ENCODE results near the gene SLC7A1.

Gene SLC7A1

DNA sequence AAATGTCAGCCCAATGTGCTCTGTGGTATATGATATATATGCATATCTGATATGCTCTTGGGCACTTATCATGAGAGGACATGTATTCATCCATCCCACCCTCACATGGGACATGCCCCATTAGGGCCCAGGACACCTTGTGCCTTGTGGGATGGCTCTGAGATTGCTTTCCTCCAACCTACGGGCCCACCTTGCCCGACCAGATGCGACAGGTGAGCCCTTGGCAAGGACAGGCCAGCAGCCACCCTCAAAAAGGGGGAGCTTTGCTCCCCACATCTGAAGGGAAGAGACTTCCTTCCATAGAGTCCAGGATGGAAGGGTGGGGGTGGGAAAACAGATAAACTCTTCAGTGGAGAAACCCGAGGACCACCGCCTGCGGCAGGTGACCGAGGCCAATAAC, 58.6 kb downstream of the SLC7A1 start:
- TF ChIP-seq EZH2phosphoT487 (conservative IDR thresholded peaks at IDR 0.05; ENCODE audit: low read length) = no peak
- TF ChIP-seq, protein P1, sequence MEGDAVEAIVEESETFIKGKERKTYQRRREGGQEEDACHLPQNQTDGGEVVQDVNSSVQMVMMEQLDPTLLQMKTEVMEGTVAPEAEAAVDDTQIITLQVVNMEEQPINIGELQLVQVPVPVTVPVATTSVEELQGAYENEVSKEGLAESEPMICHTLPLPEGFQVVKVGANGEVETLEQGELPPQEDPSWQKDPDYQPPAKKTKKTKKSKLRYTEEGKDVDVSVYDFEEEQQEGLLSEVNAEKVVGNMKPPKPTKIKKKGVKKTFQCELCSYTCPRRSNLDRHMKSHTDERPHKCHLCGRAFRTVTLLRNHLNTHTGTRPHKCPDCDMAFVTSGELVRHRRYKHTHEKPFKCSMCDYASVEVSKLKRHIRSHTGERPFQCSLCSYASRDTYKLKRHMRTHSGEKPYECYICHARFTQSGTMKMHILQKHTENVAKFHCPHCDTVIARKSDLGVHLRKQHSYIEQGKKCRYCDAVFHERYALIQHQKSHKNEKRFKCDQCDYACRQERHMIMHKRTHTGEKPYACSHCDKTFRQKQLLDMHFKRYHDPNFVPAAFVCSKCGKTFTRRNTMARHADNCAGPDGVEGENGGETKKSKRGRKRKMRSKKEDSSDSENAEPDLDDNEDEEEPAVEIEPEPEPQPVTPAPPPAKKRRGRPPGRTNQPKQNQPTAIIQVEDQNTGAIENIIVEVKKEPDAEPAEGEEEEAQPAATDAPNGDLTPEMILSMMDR (IDR thresholded peaks at IDR 0.05; ENCODE audit: insufficient read depth, low read length, poor library complexity, severe bottlenecking) = no peak
- Histone ChIP-seq H3K27ac (ENCODE audit: low read depth, low read length) (no peak overlapping the region), H3K36me3 (ENCODE audit: low read length) (peaks cover 21% of the 10 kb centered on the region; the same call in 1 of the 2 replicates), H3K4me2 (ENCODE audit: low read depth, low read length, poor library complexity, severe bottlenecking) (no peak overlapping the region), H3F3A (ENCODE audit: insufficient read depth) (0 out of 2 replicates have a peak, but pooled peaks cover 3% of the 10 kb centered on the region), H4K20me1 (ENCODE audit: low read depth, low read length) (0 out of 2 replicates have a peak, but pooled peaks cover 12% of the 10 kb centered on the region), H3K79me2 (ENCODE audit: insufficient read depth, low read length) (peaks cover 65% of the 10 kb centered on the region), H3K9ac (ENCODE audit: low read length) (no peak overlapping the region), H3K27me3 (ENCODE audit: low read length) (no peaks in the 10 kb centered on the region), H3K9me3 (ENCODE audit: insufficient read depth, low read length) (no peaks in the 10 kb centered on the region), H3K4me3 (ENCODE audit: insufficient read depth, low read length, poor library complexity, severe bottlenecking) (no peak overlapping the region), H2AFZ (ENCODE audit: low read depth, low read length, severe bottlenecking) (no peak overlapping the region), H3K9me2 (replicated peaks; ENCODE audit: insufficient read depth, low read length) (no peaks in the 10 kb centered on the region)

DNA sequence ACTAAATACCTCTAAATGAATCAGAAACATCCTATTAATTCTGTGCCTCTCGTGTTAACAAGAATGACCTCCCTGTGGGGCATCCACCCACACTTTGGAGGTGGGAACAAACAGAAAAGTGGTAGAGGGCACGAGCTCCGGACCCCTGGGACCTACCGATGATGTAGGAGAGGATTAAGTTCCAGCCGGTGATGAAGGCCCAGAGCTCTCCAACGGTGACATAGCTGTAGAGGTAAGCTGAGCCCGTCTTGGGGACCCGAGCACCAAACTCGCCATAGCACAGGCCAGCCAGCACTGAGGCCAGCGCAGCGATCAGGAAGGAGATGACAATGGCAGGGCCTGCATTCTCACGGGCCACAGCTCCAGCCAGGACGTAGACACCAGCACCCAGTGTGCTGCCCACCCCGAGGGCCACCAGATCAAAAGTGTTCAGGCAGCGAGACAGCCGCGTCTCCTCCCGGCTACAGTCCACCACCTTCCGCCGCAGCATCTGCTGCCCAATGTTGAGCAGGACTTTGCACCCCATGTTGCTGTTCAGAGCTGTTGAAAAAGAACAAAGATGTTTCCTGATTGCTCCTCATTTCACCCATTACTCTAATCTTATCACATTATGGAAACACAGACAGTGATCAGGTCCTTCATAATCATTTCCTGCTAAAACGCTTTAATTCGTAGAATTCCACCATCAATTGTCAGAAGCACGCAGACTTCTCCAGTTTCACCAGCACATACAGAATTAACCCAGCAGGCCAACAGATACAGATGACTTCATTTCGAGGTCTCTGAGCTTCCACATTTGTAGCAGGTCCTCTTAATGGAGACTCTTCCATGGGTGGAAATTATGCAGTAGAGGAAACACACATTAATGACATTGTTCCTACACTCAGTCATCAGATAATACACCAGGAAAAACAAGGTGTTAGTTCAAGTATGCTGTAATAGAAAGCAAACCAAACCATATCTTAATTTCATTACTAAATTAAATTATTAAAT, 59.5 kb downstream of the SLC7A1 start:
- Histone ChIP-seq H3K36me3 (ENCODE audit: low read length) (peaks cover 18% of the 10 kb centered on the region; the same call in 1 of the 2 replicates), H3K79me2 (ENCODE audit: insufficient read depth, low read length) (peaks cover 58% of the 10 kb centered on the region), H3K27me3 (ENCODE audit: low read length) (no peaks in the 10 kb centered on the region), H3K27ac (ENCODE audit: low read depth, low read length) (no peak overlapping the region), H2AFZ (ENCODE audit: low read depth, low read length, severe bottlenecking) (no peak overlapping the region), H4K20me1 (ENCODE audit: low read depth, low read length) (peaks cover 7% of the 10 kb centered on the region; the same call in 1 of the 2 replicates), H3F3A (ENCODE audit: insufficient read depth) (no peaks in the 10 kb centered on the region), H3K4me3 (ENCODE audit: insufficient read depth, low read length, poor library complexity, severe bottlenecking) (no peak overlapping the region), H3K9me3 (ENCODE audit: insufficient read depth, low read length) (no peaks in the 10 kb centered on the region), H3K9ac (ENCODE audit: low read length) (no peak overlapping the region), H3K4me2 (ENCODE audit: low read depth, low read length, poor library complexity, severe bottlenecking) (no peak overlapping the region), H3K9me2 (replicated peaks; ENCODE audit: insufficient read depth, low read length) (no peaks in the 10 kb centered on the region)
- TF ChIP-seq EZH2phosphoT487 (conservative IDR thresholded peaks at IDR 0.05; ENCODE audit: low read length) = no peak
- TF ChIP-seq, protein P1 (IDR thresholded peaks at IDR 0.05; ENCODE audit: insufficient read depth, low read length, poor library complexity, severe bottlenecking) = no peak

DNA sequence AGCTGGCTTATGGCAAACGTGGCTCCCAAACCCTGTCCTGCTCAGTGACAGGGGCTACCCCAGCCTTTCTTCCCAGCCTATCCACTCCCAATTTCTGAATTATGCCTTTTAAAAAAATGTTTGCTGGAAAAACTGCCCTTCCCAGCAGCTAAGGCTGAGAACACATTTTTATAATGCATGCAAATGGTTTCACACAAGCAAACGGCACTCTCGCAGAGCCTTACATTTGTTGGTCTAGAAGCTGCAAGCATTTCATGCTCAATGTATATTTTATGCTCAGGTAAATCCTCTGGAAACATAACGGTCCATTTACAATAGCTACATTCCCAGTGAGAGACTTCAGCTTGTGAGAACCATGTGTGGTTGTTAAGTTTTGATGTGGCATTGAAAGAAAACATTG, 61.4 kb downstream of the SLC7A1 start:
- Histone ChIP-seq H3K4me2 (ENCODE audit: low read depth, low read length, poor library complexity, severe bottlenecking) (no peak overlapping the region), H3K9ac (ENCODE audit: low read length) (no peak overlapping the region), H3K79me2 (ENCODE audit: insufficient read depth, low read length) (peaks cover 39% of the 10 kb centered on the region), H4K20me1 (ENCODE audit: low read depth, low read length) (peaks cover 7% of the 10 kb centered on the region; the same call in 1 of the 2 replicates), H3F3A (ENCODE audit: insufficient read depth) (no peaks in the 10 kb centered on the region), H3K27me3 (ENCODE audit: low read length) (no peaks in the 10 kb centered on the region), H3K4me3 (ENCODE audit: insufficient read depth, low read length, poor library complexity, severe bottlenecking) (no peak overlapping the region), H2AFZ (ENCODE audit: low read depth, low read length, severe bottlenecking) (no peak overlapping the region), H3K27ac (ENCODE audit: low read depth, low read length) (no peak overlapping the region), H3K36me3 (ENCODE audit: low read length) (peaks cover 19% of the 10 kb centered on the region; the same call in 1 of the 2 replicates), H3K9me2 (replicated peaks; ENCODE audit: insufficient read depth, low read length) (no peaks in the 10 kb centered on the region), H3K9me3 (ENCODE audit: insufficient read depth, low read length) (no peaks in the 10 kb centered on the region)
- no peak for TF ChIP-seq EZH2phosphoT487 (conservative IDR thresholded peaks at IDR 0.05; ENCODE audit: low read length)
- TF ChIP-seq, protein P1 (IDR thresholded peaks at IDR 0.05; ENCODE audit: insufficient read depth, low read length, poor library complexity, severe bottlenecking) = no peak
